Hypothalamus (tissue), 51 donors: Measurements from ENCODE around the gene EHMT1.
"Not testable (repeated sequence)": the region's sequence is repeated elsewhere in the genome, so short reads cannot be mapped to it uniquely, and the experiment has no call there.

Source experiments
- DNase-seq, 51 donors: peaks; one replicate each; lab custom pipeline; 2025; lab: John Stamatoyannopoulos, UW

The EHMT1 gene

GRCh38 chr9:137797206-137798120 lies 178.7 kb downstream of the EHMT1 start:
- DNase-seq, result no peak

DNA sequence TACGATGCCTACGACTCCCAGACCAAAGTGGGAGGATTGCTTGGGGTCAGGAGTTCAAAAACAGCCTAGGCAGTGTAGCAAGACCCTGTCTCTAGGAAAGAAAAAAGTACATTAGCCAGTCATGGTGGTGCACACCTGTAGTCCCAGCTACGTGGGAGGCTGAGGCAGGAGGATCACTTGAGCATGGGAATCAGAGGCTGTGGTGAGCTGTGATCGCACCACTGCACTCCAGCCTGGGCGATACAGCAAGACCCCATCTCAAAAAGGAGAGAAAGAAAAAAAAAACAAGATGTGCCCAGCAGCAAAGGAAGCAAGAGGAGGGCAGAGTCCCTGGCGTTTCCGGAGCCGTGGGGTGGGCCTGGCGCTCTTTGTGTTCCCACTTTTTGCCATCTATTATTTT lies 179.3 kb downstream of the EHMT1 start:
- DNase-seq, result no peak

DNA sequence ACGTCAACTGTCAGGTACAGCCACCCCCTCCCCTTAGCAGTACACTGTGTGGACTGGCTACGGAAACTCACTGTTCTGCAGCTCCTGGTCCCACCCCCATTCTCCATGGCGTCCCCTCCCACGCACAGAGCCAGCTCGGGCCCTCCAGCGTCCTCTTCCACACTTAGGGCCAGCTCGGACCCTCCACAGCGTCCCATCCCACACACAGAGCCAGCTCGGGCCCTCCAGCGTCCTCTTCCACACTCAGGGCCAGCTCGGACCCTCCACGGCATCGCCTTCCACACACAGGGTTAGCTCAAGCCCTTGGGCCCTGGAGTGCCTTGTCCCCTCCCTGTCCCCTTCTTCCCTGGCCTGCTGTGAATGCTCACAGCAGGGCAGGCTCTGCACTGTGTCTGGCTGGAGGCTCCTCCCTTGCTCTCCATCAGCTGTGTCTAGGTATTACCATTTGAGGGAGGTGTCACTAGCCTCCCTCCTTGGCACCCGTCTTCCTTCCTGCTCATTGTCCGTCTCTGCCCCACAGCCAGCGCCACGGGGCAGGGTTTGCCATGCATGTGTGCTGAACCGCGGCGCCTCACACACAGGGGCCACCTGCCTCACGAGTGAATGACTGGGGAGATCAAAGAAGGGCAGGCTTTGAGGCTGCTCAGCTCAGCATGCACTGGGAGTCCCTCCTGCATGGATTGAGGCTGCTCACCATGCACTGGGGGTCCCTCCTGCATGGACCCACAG lies 180.3 kb downstream of the EHMT1 start:
- DNase-seq, result no peak

DNA sequence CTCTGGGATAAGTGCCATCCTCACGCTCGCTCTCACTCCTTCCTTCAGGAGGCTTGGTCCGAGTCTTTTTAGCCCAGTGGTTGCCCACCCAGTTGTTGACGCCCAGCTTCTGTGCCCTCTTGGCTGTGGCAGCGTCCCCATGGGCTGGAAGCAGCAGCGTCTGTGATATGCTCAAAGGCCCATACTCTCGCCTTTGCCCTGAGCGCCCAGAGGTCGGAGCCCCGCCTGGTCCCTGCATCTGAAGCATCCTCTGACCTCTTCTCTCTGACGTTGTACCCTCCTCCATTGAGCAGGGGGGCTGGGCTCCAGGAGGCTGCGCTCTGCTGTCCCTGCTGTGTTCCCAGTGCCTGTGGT lies 180.8 kb downstream of the EHMT1 start:
- DNase-seq, result no peak

DNA sequence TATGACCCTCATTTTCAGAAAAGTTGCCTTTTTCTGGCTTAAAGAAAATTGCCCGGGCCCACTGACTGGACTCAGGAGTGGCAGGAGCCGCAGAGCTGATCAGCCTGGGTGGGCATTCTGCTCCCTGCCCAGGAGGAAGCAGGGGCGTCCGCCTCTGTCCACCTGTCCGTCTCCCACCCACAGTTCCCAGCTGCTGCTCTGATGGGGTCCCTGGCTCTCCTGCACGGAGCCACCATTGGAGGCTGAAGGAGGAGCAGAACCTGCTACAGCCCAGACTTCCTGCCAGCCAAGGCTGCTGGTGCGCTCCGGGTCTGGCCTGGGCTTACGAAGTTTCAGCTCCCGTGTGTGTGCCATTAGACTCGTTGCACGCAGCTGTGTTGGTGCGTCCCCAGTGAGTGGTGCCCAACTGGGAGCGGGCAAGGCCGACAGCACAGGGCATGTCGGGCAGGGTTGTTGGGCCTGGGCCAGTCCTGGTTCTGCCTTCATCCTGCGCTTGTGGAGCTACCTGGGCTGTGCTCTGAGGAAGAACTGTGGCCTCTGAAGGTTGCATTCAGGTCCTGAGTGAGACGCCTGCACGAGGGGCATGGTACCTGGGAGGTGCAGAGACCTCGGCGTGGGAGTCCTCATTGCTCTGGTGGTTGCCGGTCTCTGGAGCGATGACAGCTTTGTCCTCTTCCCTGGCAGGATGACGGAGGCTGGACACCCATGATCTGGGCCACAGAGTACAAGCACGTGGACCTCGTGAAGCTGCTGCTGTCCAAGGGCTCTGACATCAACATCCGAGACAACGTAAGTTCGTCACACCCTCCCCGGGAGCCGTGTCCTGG lies 181.6 kb downstream of the EHMT1 start:
- no peak for DNase-seq

DNA sequence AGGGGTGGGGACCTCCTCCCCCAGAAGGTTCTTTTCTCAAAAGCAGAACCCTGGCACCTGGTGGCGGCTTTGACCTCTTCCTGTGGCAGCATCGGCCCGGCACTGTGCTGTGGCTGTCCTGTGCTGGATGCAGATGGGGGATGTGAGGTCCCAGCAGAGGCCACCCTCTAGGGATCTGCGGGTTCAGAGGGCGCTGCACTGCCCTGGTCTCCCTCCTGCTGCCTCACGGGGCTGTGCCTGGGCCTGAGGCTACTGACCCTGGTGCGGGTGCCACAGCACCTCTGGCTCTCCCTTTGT lies 182.2 kb downstream of the EHMT1 start:
- DNase-seq, result no peak

DNA sequence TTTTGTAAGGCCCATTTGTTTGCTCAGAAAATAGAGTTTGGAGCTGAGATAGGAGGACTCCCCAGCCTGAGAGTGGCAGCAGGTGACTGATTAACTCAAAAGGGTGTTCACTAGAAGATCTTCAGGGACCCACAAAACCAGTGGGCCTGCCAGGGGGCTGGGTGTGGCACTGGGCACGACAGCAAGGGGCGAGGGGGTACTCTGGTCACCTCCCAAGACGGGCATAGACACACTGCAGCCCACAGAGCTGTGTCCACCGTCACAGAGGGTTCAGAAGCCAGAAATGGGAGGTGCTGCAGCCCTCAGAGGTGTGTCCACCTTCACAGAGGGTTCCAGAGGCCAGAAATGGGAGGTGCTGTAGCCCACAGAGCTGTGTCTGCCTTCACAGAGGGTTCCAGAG lies 183.2 kb downstream of the EHMT1 start:
- no peak for DNase-seq

DNA sequence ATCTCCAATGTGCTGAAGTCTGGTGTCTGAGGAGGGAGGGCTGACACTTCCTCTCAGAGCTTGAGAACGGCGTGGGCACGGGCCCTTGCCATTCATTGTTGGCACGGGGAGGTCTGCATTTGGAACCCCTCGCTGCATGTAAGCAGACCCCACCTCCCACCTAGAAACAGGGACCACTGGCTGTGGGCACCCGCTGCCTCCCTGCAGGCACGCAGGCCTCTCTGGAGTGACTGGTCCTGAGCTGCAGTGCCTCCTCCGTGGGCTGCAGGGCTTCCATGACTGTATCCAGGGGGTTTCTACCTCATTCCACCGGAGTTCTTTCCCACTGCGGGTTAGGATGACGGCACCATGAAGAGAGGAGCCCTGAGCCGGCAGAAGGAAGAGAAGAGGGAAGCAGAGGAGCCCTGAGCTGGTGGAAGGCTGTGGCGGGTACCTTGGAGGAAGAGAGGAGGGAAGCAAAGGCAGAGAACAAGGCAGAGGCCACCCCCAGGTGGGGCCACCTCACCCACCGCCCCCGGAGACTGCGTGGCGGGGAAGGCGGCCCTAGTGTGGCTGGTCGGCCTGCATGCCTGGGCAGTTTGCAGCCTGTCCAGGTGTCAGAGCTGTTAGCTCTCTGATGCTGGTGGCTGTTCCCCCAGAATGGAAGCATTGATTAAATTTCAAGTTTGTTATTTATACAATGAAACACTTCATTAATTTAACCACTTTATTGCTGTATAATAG lies 183.9 kb downstream of the EHMT1 start:
- no peak for DNase-seq

DNA sequence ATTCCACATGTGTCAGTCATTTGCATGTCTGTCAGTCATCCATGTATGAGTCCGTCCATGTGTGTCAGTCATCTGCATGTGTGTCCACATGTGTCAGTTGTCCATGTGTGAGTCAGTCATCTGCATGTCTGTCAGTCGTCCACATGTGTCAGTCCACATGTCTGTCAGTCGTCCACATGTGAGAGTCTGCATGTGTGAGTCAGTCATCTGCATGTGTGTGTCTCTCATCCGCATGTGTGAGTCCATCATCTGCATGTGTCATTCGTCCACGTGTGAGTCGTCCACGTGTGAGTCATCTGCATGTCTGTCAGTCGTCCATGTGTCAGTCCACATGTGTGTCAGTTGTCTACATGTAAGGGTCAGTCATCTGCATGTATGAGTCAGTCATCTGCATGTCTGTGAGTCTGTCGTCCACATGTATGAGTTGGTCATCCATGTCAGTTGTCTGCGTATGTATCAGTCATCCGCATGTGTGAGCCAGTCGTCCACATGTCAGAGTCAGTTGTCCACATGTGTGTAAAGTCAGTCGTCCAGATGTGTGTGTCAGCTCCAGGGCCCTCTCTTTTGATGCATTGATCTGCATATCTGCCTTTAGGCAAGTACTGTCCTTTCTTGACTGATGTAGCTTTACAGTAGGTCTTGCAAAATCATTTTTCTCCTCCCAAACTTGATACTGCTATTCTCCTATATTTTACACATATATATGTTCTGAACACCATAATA lies 186.3 kb downstream of the EHMT1 start:
- no peak for DNase-seq

DNA sequence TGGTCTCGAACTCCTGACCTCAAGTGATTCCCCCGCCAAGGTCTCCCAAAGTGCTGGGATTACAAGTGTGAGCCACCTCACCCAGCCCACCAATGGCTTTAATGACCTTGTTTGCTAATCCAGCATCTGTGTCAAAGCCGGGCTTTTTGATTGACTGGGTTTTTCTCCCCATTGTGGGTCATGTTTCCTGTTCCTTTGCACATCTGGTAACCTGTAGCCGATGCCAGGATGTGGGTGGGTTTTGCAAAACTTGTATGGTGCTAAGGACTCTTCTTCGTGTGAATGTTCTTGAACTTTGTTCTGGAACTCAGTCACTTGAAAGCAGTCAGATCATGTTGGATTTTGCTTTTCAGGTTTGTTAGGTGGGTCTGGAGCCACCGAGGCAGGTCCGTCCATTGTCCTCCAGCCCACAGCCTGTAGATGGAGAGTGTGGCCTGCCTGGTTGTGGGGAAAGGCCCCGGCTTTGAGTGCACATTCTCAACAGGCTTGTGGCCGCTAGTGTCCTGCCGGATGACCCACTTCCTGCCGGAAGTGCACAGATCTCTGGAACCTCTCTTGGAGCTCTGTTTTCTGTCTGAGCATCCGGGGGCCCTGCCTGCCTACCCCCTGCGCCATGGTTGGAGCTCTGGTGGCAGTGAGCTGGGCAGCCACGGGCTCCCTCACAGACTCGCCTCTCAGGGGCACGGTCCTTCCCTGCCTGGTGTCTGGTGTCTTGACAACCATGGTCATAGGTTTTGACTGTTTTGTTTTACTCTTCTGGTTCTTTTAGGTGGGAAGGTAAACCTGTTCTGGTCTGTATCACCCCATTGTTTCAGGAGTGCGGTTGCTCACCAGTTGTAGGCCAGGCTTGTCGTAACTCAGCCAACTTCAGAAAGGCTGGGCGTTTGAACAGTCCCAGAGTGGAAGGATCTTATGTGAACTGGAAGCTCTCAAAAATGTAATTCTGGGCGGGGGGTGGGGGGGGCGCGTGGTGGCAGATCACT lies 189.2 kb downstream of the EHMT1 start:
- no peak for DNase-seq

DNA sequence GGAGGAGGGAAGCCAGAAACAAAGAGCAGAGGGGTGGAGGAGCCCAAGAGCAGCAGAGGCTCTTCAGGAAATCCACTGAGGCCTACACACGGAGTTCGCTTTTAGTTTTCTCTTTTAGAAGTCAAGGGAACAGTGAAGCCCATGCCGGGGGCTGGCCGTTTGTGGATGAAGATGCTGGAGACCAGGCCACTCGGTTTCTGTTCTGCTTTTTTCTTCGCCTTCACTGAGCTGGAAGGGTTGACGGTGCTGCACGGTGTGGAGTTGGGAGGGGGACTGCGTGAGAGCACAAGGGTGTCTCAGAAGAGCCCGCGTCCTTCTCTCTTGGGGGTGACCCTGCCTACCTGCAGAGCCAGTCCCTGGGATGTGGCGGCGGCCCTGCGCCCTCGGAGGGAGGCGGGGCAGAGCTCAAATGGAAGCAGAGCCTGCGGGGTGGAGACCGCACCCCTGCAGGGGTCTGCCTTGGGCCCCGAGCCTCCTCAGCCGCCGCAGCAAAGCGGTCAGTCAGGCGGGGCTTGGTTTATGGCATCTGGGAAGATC lies 190.3 kb downstream of the EHMT1 start:
- DNase-seq, result no peak

DNA sequence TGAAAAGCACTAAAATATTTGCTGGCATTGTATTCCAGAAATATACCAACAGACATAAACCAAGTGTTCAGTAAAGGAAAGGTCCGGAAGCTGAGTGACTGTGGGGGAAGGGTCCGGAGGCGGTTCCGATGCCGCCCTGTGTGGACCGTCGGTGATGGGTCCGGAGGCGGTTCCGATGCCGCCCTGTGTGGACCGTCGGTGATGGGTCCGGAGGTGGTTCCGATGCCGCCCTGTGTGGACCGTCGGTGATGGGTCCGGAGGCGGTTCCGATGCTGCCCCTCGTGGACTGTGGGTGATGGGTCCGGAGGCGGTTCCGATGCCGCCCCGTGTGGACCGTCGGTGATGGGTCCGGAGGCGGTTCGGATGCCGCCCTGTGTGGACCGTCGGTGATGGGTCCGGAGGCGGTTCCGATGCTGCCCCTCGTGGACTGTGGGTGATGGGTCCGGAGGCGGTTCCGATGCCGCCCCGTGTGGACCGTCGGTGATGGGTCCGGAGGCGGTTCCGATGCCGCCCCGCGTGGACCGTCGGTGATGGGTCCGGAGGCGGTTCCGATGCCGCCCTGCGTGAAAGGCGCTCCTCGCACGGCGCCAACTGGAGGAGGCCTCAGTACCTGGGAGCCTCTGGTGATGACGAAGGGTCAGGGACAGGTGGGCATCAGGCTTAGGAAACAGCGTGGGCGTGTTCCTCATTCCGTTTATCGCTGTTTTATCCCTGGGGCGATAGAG lies 191.1 kb downstream of the EHMT1 start:
- not testable (repeated sequence) for DNase-seq

GRCh38 chr9:137811283-137811870 lies 192.6 kb downstream of the EHMT1 start:
- no peak for DNase-seq

DNA sequence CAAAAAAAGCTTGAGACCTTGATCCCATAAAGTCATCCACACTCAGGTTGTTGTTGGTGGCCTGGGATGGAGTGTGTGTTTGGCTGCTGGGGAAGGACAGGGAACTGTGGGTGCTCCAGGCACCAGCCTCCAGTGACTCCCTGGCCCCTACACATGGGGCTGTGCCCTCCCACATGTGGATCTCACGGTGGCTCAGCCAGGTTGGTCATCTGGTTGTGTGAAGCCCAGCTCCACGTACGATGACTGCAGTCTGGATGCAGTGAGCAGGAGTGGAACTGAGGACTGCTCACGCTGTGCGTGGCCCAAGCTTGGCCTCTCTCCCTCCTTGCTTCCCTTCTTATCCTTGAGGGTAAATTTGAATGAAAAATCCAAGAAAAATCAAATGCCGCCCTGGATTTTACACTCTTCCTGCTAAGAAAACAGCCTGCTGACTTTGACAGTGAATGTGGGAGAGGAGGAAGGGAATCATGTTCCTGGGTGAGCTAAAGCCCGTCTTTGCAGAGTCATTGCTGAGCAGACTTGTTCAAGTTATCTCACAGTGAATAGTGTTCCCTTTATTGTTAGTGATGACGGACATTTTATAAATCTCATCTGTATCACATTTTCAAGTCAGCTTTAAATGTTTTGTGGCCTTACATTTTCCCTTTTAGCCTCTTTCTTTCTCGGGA lies 193.7 kb downstream of the EHMT1 start:
- peak in 1 of 51 donors; percentile 42 for DNase-seq

DNA sequence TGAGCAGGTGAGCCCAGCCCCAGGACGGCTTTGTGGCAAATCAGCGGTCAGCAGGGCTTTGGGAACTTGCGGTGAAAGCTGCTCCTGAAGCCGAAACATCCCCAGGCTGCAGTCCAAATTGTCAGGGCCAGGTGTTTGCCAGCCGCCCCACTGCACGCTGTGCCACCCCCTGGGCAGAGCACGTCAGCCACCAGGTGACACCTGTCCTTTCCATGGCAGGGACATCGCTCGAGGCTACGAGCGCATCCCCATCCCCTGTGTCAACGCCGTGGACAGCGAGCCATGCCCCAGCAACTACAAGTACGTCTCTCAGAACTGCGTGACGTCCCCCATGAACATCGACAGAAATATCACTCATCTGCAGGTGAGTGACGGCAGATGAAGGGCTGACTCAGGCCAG lies 194.4 kb downstream of the EHMT1 start:
- DNase-seq, result no peak

DNA sequence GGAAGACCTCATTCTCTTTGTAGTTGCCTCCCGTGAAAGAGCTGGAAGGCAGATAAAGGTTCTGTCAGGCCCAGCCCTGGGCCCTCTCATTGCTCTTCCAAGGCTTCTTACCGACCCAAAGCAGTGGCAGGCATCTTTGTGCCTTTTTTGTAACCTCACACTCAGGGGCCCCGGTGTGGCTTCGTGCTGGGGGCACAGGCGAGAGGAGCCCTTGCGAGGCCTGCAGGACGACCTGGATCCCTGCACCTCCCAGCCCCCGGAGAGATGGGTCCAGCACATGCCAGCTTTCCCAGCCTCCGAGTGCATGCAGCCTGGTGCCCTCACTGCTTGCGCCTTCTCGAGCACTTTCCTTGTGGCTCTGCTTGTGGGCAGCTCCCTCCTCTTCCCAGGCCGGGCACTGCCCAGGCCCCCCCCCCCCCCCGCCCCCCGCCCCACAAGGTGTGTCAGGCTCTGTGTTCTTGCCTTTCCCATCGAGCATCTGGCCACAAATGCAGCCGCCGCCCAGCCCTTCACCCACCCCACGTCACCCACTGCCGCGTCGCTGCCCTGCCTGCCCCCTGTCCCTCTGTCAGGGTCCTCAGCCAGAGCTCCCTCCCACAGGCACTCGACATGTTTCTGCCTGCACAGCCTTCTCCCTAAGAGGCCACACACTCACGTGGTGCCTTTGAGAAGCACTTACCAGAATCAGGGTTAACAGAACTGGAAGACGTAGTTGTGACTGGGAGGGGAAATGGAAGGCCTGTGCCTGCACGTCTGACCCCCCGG lies 195.0 kb downstream of the EHMT1 start:
- DNase-seq, result no peak
